Liver (tissue), 9 donors: ENCODE data around the gene DHRS2. TPM values are rescaled to one million over a fixed set of nuclear protein-coding genes. Genes with fewer than 3 reads are reported as not detected.

Experiments used
- DNase-seq: peaks from one replicate; pipeline ENCODE4 v3.0.0-alpha.2; 2017; ENCODE audit warnings: low spot score
- H3K27ac ChIP-seq, 2 donors: one replicate each; pipeline ENCODE4 v1.7.0; 2013; ENCODE audit warnings: inconsistent platforms in 2 of 2, low read length in 2 of 2, control low read depth in 1 of 2, low read depth in 1 of 2, mild to moderate bottlenecking in 1 of 2
- H3K27me3 ChIP-seq, 4 donors: one replicate each; pipeline versions ENCODE4 v1.6.1 to v1.7.0; 2013; ENCODE audit warnings: low read length in 3 of 4, inconsistent platforms in 1 of 4, mild to moderate bottlenecking in 1 of 4, moderate library complexity in 1 of 4; ENCODE audit not compliant: control insufficient read depth in 4 of 4, insufficient read depth in 4 of 4
- H3K36me3 ChIP-seq, 4 donors: one replicate each; pipeline versions ENCODE4 v1.6.1 to v1.7.0; 2013; ENCODE audit warnings: low read length in 3 of 4, mild to moderate bottlenecking in 3 of 4, low read depth in 1 of 4, moderate library complexity in 1 of 4; ENCODE audit not compliant: control insufficient read depth in 4 of 4, insufficient read depth in 3 of 4
- H3K4me1 ChIP-seq, 4 donors: one replicate each; pipeline versions ENCODE4 v1.6.1 to v1.7.0; 2013; ENCODE audit warnings: low read length in 3 of 4, mild to moderate bottlenecking in 3 of 4, moderate library complexity in 1 of 4; ENCODE audit not compliant: control insufficient read depth in 4 of 4, insufficient read depth in 4 of 4
- H3K4me3 ChIP-seq, 3 donors: one replicate each; pipeline versions ENCODE4 v1.6.1 to v1.7.0; 2013; ENCODE audit warnings: low read length in 3 of 3, control low read depth in 1 of 3, low read depth in 1 of 3, mild to moderate bottlenecking in 1 of 3
- H3K9ac ChIP-seq, 2 donors: one replicate each; pipeline ENCODE4 v1.7.0; 2013; ENCODE audit warnings: low read length in 2 of 2, mild to moderate bottlenecking in 2 of 2, moderate library complexity in 2 of 2, control low read depth in 1 of 2, low read depth in 1 of 2
- H3K9me3 ChIP-seq, 4 donors: one replicate each; pipeline versions ENCODE4 v1.6.1 to v1.7.0; 2013; ENCODE audit warnings: low read length in 3 of 4; ENCODE audit not compliant: control insufficient read depth in 4 of 4
- ATF3 ChIP-seq: IDR thresholded peaks from 2 replicates; pipeline ENCODE4 v1.6.1; 2016; ENCODE audit warnings: antibody characterized with exemption
- HNF4A ChIP-seq, 2 donors: conservative IDR thresholded peaks; 2 replicates each; pipeline ENCODE4 v1.6.1; 2016; ENCODE audit warnings: antibody characterized with exemption in 2 of 2, mild to moderate bottlenecking in 2 of 2
- REST ChIP-seq: IDR thresholded peaks from 2 replicates; pipeline ENCODE4 v1.6.1; 2016; ENCODE audit warnings: antibody characterized with exemption, mild to moderate bottlenecking
- RXRA ChIP-seq, 2 donors: IDR thresholded peaks; 2 replicates each; pipeline ENCODE4 v1.6.1; 2017 to 2018; ENCODE audit warnings: antibody characterized with exemption in 2 of 2, mild to moderate bottlenecking in 1 of 2
- SP1 ChIP-seq: IDR thresholded peaks from 2 replicates; pipeline ENCODE4 v1.6.1; 2018; ENCODE audit warnings: antibody characterized with exemption, mild to moderate bottlenecking
- WGBS: extraction: QIAGEN DNeasy Blood & Tissue Kit; methylation state at CpG from one replicate; pipeline ENCODE4 v1.1.7; 2013; 5-methylcytosine and 5-hydroxymethylcytosine counted together
- polyA plus RNA-seq, 2 donors: library from polyadenylated mRNA; stranded (reverse) in 1 of 2; unstranded in 1 of 2; fragments of 200-250 nt in 1 of 2; fragments of >200 nt in 1 of 2; fragmentation: Nextera tagmentation in 1 of 2; extraction: Ambion mirVana in 1 of 2; gene quantifications; one replicate each; pipeline versions ENCODE4 v1.2.1 to v1.2.3, GENCODE V29; 2013 to 2015
- total RNA-seq, 2 donors: library from RNA; depleted of rRNA; stranded (reverse); fragments of >200 nt; gene quantifications; one replicate each; pipeline ENCODE4 v1.2.3, GENCODE V29; 2014
- donor health status: healthy.
- donor health status: healthy.
- donor health status: healthy.
- donor health status: healthy.
- donor health status: healthy.

DHRS2 gene
- total and polyA plus RNA-seq, 4 donors = 0.33 to 1.0 (median 0.62) TPM

GRCh38 chr14:23694085-23694948 lies 58.2 kb downstream of the DHRS2 start:
- no peak overlapping the region for H3K4me3 ChIP-seq
- no peaks in the 10 kb centered on the region for H3K36me3 ChIP-seq
- 20% methylated on average over 8 of the region's 8 CpGs for WGBS
- H3K9ac ChIP-seq = no peak overlapping the region
- H3K27ac ChIP-seq = no peak overlapping the region
- peaks cover 0 to 21% (median 17%) of the 10 kb centered on the region in 4 donors for H3K4me1 ChIP-seq
- peaks cover 0 to 2% (median 0%) of the 10 kb centered on the region in 4 donors for H3K9me3 ChIP-seq
- peak; percentile 52 for TF ChIP-seq ATF3
- peak in 1 of 2 donors; percentile 28 for TF ChIP-seq HNF4A (conservative IDR thresholded peaks at IDR 0.05)
- no peak for TF ChIP-seq REST
- TF ChIP-seq SP1 = peak; percentile 62
- TF ChIP-seq RXRA (IDR thresholded peaks at IDR 0.05) = peak in 1 of 2 donors; percentile 53
- no peak for DNase-seq
- no peaks in the 10 kb centered on the region for H3K27me3 ChIP-seq

Other genes starting within 250 kb of the DHRS2 start
- gene MYH6, start 228.1 kb upstream of the DHRS2 start, total RNA-seq = under 1 TPM; 0.05 to 0.17 TPM
- under 1 TPM in 1 of 2 donors, not detected in 1; 0.06 TPM for gene MYH6, start 228.1 kb upstream of the DHRS2 start, polyA plus RNA-seq
- under 1 TPM; 0.05 to 0.42 TPM for gene MYH7, start 200.7 kb upstream of the DHRS2 start, total RNA-seq
- under 1 TPM; 0.02 to 0.03 TPM for gene MYH7, start 200.7 kb upstream of the DHRS2 start, polyA plus RNA-seq
- gene NGDN, start 166.7 kb upstream of the DHRS2 start, total RNA-seq = 10 to 100 TPM; 20.4 to 26.9 TPM
- 10 to 100 TPM; 18.2 to 25.4 TPM for gene NGDN, start 166.7 kb upstream of the DHRS2 start, polyA plus RNA-seq
- under 1 TPM; 0.08 to 0.14 TPM for gene ZFHX2, start 84.6 kb upstream of the DHRS2 start, total RNA-seq
- gene ZFHX2, start 84.6 kb upstream of the DHRS2 start, polyA plus RNA-seq = under 1 TPM; 0.06 to 0.12 TPM
- gene THTPA, start 80.1 kb upstream of the DHRS2 start, total RNA-seq = 10 to 100 TPM in 1 of 2 donors, 1 to 10 TPM in 1; 7.3 to 19.8 TPM
- gene THTPA, start 80.1 kb upstream of the DHRS2 start, polyA plus RNA-seq = 10 to 100 TPM in 1 of 2 donors, 1 to 10 TPM in 1; 9.6 to 10.2 TPM
- gene AP1G2, start 68.6 kb upstream of the DHRS2 start, total RNA-seq = 10 to 100 TPM; 14.8 to 19.7 TPM
- gene AP1G2, start 68.6 kb upstream of the DHRS2 start, polyA plus RNA-seq = 10 to 100 TPM; 12.4 to 26.6 TPM
- under 1 TPM; 0.08 to 0.23 TPM for gene JPH4, start 57.6 kb upstream of the DHRS2 start, total RNA-seq
- gene JPH4, start 57.6 kb upstream of the DHRS2 start, polyA plus RNA-seq = under 1 TPM; 0.07 to 0.24 TPM